Activated naive CD4-positive, alpha-beta T cell treated with Interleukin-2 at 50 U/mL for 16 hours (primary cell): ENCODE results near the gene TAOK2.
"Not testable (repeated sequence)": the region's sequence is repeated elsewhere in the genome, so short reads cannot be mapped to it uniquely, and the experiment has no call there.

ENCODE experiments used
- DNase-seq: peaks from one replicate; pipeline ENCODE4 v3.0.0-alpha.2; 2020

The TAOK2 gene

GRCh38 chr16:30004811-30005242 is 31.2 kb downstream of the TAOK2 start:
- no peak for DNase-seq

- peak; percentile 34 for DNase-seq
These were observed 31.9 kb downstream of the TAOK2 start for GRCh38 chr16:30005341-30006094.

GRCh38 chr16:30006095-30006473 is 32.4 kb downstream of the TAOK2 start:
- DNase-seq, result no peak

- no peak for DNase-seq
These were observed 33.1 kb downstream of the TAOK2 start for GRCh38 chr16:30006659-30007377.

- DNase-seq, result no peak
These were observed 33.8 kb downstream of the TAOK2 start for GRCh38 chr16:30007378-30007895.

- DNase-seq, result no peak
These were observed 35.6 kb downstream of the TAOK2 start for GRCh38 chr16:30009085-30009862.

GRCh38 chr16:30009990-30010843 is 36.5 kb downstream of the TAOK2 start:
- DNase-seq, result no peak

- DNase-seq, result peak; percentile 41
These were observed 37.4 kb downstream of the TAOK2 start, which contains the start of gene DOC2A for GRCh38 chr16:30010844-30011713. Gene DOC2A (minus strand): TSS chr16:30011027. CDS start chr16:30010222, 805 bp downstream.

- no peak for DNase-seq
These were observed 38.2 kb downstream of the TAOK2 start for GRCh38 chr16:30011714-30012504.

- not testable (repeated sequence) for DNase-seq
These were observed 38.9 kb downstream of the TAOK2 start for GRCh38 chr16:30012598-30012997.

- not testable (repeated sequence) for DNase-seq
These were observed 41.8 kb downstream of the TAOK2 start for GRCh38 chr16:30015450-30015849.

- no peak for DNase-seq
These were observed 43.0 kb downstream of the TAOK2 start for GRCh38 chr16:30016555-30017276.

DNA sequence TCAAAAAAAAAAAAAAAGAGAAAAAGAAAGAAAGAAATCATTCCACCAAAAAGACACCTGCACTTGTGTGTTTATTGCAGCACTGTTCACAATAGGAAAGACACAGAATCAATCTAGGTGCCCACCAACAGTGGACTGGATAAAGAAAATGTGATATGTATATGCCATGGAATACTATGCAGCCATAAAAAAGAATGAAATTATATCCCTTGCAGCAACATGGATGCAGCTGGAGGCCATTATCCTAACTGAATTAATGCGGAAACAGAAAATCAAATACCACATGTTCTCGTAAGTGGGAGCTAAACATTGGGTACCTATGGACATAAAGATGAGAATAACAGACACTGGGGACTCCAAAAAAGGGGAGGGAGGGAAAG is 43.6 kb downstream of the TAOK2 start:
- no peak for DNase-seq

DNA sequence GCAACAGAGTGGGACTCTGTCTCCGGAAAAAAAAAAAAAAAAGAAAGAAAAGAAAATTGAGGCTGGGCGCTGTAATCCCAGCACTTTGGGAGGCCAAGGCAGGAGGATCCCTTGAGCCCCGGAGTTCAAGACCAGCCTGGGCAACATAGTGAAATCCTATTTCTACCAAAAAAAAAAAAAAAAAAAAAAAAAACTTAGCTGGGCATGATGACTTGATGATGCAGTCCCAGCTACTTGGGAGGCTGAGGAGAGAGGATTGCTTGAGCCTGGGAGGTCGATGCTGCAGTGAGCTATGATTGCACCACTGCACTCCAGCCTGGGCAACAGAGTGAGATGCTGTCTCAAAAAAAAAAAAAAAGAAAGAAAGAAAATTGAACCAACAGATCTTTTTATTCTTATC is 44.3 kb downstream of the TAOK2 start:
- DNase-seq, result not testable (repeated sequence)

GRCh38 chr16:30018731-30019158 is 45.1 kb downstream of the TAOK2 start:
- no peak for DNase-seq

DNA sequence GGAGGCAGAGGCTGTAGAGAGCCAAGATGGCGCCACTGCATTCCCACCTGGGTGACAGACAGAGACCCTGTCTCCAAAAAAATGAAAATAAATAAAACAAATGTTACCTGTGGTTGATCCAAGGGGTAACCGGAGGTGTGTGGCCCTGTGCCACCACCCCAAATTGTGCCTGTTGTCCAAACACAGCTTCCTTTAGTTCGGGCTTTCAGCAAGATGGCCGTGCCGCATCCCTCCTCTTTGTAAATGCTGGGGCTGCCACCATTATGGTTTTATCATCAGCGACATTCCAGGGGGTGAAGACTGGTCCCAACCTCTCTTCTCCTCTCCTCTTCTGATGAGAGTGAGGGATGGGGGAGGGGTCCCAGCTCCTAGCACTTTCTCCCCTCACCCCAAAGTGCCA is 49.2 kb downstream of the TAOK2 start, which contains the start of gene C16orf92:
Gene C16orf92, plus strand, starts transcription at position 312 of the 400 bp plus-strand sequence. CDS start 143 bp downstream, outside the sequence.
- DNase-seq, result no peak

DNA sequence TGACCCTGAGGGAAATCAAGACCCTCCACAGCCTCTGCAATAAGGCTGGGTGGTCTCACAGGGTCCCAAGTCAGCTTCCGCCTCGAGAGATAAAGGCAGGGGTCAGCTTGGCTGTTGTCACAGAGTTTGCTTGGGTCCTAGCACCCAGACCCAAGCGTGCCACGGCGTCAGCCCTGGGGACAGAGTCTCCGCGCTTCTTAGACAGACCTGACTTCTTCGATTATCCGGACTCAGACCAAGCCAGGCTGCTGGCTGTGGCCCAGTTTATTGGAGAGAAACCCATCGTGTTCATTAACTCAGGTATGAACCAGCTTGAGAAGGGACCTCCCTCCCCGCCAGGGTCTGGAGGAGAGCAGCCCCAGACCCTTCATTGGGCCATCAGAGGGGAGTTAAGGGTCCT is 49.9 kb downstream of the TAOK2 start:
- DNase-seq, result no peak

DNA sequence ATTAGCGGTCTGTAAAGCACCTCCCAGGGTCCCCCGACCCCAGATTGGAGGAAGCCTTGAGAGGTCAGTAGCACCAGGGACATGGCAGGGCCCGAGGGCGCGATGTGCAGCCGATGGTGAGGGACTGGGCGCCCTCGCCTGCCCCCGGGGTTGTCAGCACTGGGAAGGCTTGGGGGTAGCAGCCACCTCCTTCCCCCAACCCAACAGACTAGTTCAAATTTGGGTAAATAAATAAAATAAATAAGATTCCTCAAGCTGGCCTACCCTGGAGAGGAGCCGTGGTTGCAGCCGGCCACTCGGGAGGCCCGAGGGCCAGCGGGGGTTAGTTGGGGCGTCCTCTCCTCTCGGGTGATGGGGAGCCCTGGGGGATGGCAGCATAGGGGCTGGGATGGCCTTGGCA is 50.8 kb downstream of the TAOK2 start:
- no peak for DNase-seq

DNA sequence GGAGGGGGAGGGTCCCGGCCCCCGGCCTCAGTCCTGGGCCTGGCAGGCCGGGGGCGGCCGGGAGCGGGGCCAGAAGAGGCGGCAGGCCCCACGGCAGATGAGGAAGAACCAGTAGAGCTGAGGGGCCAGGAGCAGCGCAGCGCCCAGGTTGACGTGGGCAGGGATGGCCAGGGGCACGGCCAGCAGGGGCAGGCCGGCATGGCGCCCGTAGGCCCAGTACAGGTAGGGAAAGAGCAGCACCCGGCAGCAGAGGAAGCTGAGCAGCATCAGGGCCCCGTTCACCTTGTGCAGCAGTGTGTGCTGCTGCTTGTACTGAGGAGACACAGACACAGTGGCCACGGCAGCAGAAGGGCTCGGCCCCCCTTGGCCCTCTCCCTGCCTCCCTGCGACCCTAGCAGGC is 51.5 kb downstream of the TAOK2 start:
- DNase-seq, result no peak
